ENCODE measurements around the gene NDUFS6.

GRCh38 chr5:1844708-1845436 lies 43.7 kb downstream of the NDUFS6 start:
- TF ChIP-seq POLR2AphosphoS5 (IDR thresholded peaks at IDR 0.05; ENCODE audit: low read depth, low read length): no peak
- TF ChIP-seq POLR2A (IDR thresholded peaks at IDR 0.05; ENCODE audit: low read depth, low read length): no peak
- no peak for TF ChIP-seq TAF1 (IDR thresholded peaks at IDR 0.05; ENCODE audit: borderline replicate concordance, low read depth, low read length)
